ENCODE data around the gene PER3. TPM values are rescaled to one million over a fixed set of nuclear protein-coding genes. Genes with fewer than 3 reads are reported as not detected.
A peak's percentile ranks its signal among the peaks of the same experiment; 100 is the strongest.

PER3 gene
- polyA plus RNA-seq, 1 experiment, result 13.5 TPM

GRCh38 chr1:7753641-7754040, 30.4 kb upstream of the PER3 start:
- no peak for DNase-seq (ENCODE audit: low read depth)
- POLR2A ChIA-PET, result no interaction called here
- TF ChIP-seq CTCF (IDR thresholded peaks at IDR 0.05; ENCODE audit: insufficient read depth, low read depth, low read length), result no peak
- CTCF ChIA-PET, result interaction anchor here (0.9 to 11.7 kb wide), 14 partner anchors 8 to 150 kb away, joined by 3 to 431 read pairs (median 10); no protein-coding TSS in a partner anchor
- H3K27me3 ChIP-seq (ENCODE audit: control insufficient read depth, insufficient read depth, low read length), result no peaks in the 10 kb centered on the region; the same call in 1 of the 2 replicates
- no peaks in the 10 kb centered on the region for H3K36me3 ChIP-seq (ENCODE audit: control insufficient read depth, insufficient read depth, low read length)
- no peak overlapping the region for H3K4me3 ChIP-seq (ENCODE audit: low read depth, low read length)

GRCh38 chr1:7754234-7754633, 29.9 kb upstream of the PER3 start:
- no peak for DNase-seq (ENCODE audit: low read depth)
- no peak for TF ChIP-seq CTCF (IDR thresholded peaks at IDR 0.05; ENCODE audit: insufficient read depth, low read depth, low read length)
- POLR2A ChIA-PET, result no interaction called here
- Histone ChIP-seq H3K27me3 (ENCODE audit: control insufficient read depth, insufficient read depth, low read length) (no peaks in the 10 kb centered on the region; the same call in 1 of the 2 replicates), H3K36me3 (ENCODE audit: control insufficient read depth, insufficient read depth, low read length) (no peaks in the 10 kb centered on the region), H3K4me3 (ENCODE audit: low read depth, low read length) (no peak overlapping the region)
- CTCF ChIA-PET, result interaction anchor here (2.6 to 11.7 kb wide), 6 partner anchors 11 to 86 kb away, joined by 10 to 431 read pairs (median 18); no protein-coding TSS in a partner anchor

GRCh38 chr1:7755448-7755847, 28.6 kb upstream of the PER3 start:
- Histone ChIP-seq H3K4me3 (ENCODE audit: low read depth, low read length) (no peak overlapping the region), H3K27me3 (ENCODE audit: control insufficient read depth, insufficient read depth, low read length) (no peaks in the 10 kb centered on the region; the same call in 1 of the 2 replicates), H3K36me3 (ENCODE audit: control insufficient read depth, insufficient read depth, low read length) (no peaks in the 10 kb centered on the region)
- ChIA-PET POLR2A (no interaction called here), CTCF (interaction anchor here (0.9 to 11.7 kb wide), 2 partner anchors 14 to 87 kb away, joined by 3 to 431 read pairs; no protein-coding TSS in a partner anchor)
- TF ChIP-seq CTCF (IDR thresholded peaks at IDR 0.05; ENCODE audit: insufficient read depth, low read depth, low read length), result peak; percentile 38
- DNase-seq (ENCODE audit: low read depth), result no peak

GRCh38 chr1:7760245-7760644, 23.8 kb upstream of the PER3 start:
- H3K36me3 ChIP-seq (ENCODE audit: control insufficient read depth, insufficient read depth, low read length), result no peaks in the 10 kb centered on the region
- ChIA-PET POLR2A (interaction anchor here (0.7 kb wide), 1 partner anchor 8 kb away, joined by 4 read pairs; no protein-coding TSS in a partner anchor), CTCF (interaction anchor here (2.4 to 2.9 kb wide), 2 partner anchors 8 to 92 kb away, joined by 15 read pairs; no protein-coding TSS in a partner anchor)
- peaks cover 4% of the 10 kb centered on the region for H3K27me3 ChIP-seq (ENCODE audit: control insufficient read depth, insufficient read depth, low read length)
- no peak for TF ChIP-seq CTCF (IDR thresholded peaks at IDR 0.05; ENCODE audit: insufficient read depth, low read depth, low read length)
- H3K4me3 ChIP-seq (ENCODE audit: low read depth, low read length), result no peak overlapping the region
- no peak for DNase-seq (ENCODE audit: low read depth)

- H3K36me3 ChIP-seq (ENCODE audit: control insufficient read depth, insufficient read depth, low read length), result no peaks in the 10 kb centered on the region
- no peak overlapping the region for H3K4me3 ChIP-seq (ENCODE audit: low read depth, low read length)
- ChIA-PET POLR2A (no interaction called here), CTCF (interaction anchor here (0.9 to 2.9 kb wide), 3 partner anchors 9 to 92 kb away, joined by 4 to 15 read pairs (median 15); no protein-coding TSS in a partner anchor)
- no peak for DNase-seq (ENCODE audit: low read depth)
- H3K27me3 ChIP-seq (ENCODE audit: control insufficient read depth, insufficient read depth, low read length), result peaks cover 4% of the 10 kb centered on the region
- no peak for TF ChIP-seq CTCF (IDR thresholded peaks at IDR 0.05; ENCODE audit: insufficient read depth, low read depth, low read length)
These were observed 23.0 kb upstream of the PER3 start for GRCh38 chr1:7761103-7761502.

All from BJ (cell line).